ENCODE results near the gene GP9. TPM values are rescaled to one million over a fixed set of nuclear protein-coding genes. Genes with fewer than 3 reads are reported as not detected.

Gene GP9
- polyA plus RNA-seq, 2 of the 4 experiments (the other 2 are of a cell fraction) = not detected

DNA sequence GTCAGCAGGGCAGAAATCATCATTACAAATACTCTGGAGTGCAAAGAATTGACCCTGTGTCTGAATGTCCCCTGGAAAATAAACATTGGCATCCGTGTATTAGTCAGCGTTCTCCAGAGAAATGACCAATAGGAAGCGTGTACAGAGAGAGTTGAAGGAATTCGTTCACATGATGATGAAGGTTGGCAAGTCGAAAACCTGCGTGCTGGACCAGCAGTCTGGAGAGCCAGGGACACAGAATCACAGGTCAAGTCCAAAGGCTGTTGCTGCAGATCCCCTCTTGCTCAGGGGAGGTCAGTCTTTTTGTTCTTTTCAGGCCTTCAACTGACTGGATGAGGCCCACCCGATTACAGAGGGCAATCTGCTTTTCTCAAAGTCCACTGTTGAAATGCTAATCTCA lies 16.6 kb downstream of the GP9 start (continued):
- no peak for TF ChIP-seq HOXB5 (CRISPR knock-in tag; IDR thresholded peaks at IDR 0.05)

DNA sequence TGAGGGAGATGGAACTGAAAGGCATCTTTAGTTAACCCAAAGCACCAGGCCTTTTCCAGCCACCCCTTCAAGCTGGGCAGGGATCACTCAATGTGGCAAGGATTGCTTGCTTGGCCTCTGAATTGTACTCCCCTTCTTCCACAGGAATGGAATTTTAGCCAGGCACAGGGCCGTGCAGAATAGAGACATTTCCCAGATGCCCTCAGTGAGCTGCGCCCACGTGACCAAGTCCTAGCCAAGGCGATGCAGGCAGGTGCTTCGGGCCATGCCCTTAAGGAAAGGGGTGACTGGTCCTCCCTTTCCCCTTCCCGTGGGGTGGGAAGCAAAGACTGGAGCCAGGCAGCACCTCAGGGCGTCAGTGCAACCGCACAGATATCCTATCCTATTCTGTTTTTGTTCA lies 17.9 kb downstream of the GP9 start:
- ChIA-PET CTCF (interaction anchor here (0.6 to 1.0 kb wide), 2 partner anchors 25 to 90 kb away, joined by 3 to 4 read pairs; no protein-coding TSS in a partner anchor), POLR2A (no interaction called here)
- ATAC-seq = no peak
- H3K27ac ChIP-seq = no peak overlapping the region
- no peak overlapping the region for H3K4me2 ChIP-seq
- FAIRE-seq = no peak
- no peak for DNase-seq (ENCODE audit: low read depth in 1 of 2, low spot score in 1 of 2)
- 70% methylated on average over 6 of the region's 8 CpGs for WGBS (ENCODE audit: missing lambda C conversion rate)
- H3K4me1 ChIP-seq = no peaks in the 10 kb centered on the region
- H3K4me3 ChIP-seq = no peak overlapping the region
- no peaks in the 10 kb centered on the region for H3K9me3 ChIP-seq
- TF ChIP-seq JUN (IDR thresholded peaks at IDR 0.05) (no peak), HOXA7 (CRISPR knock-in tag; IDR thresholded peaks at IDR 0.05) (no peak), RFX5 (IDR thresholded peaks at IDR 0.05) (no peak), ZFP36 (IDR thresholded peaks at IDR 0.05; ENCODE audit: borderline replicate concordance, partially characterized antibody) (no peak)
- TF ChIP-seq, protein P1, sequence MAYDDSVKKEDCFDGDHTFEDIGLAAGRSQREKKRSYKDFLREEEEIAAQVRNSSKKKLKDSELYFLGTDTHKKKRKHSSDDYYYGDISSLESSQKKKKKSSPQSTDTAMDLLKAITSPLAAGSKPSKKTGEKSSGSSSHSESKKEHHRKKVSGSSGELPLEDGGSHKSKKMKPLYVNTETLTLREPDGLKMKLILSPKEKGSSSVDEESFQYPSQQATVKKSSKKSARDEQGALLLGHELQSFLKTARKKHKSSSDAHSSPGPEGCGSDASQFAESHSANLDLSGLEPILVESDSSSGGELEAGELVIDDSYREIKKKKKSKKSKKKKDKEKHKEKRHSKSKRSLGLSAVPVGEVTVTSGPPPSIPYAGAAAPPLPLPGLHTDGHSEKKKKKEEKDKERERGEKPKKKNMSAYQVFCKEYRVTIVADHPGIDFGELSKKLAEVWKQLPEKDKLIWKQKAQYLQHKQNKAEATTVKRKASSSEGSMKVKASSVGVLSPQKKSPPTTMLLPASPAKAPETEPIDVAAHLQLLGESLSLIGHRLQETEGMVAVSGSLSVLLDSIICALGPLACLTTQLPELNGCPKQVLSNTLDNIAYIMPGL (CRISPR knock-in tag; IDR thresholded peaks at IDR 0.05; ENCODE audit: borderline replicate concordance) = no peak

DNA sequence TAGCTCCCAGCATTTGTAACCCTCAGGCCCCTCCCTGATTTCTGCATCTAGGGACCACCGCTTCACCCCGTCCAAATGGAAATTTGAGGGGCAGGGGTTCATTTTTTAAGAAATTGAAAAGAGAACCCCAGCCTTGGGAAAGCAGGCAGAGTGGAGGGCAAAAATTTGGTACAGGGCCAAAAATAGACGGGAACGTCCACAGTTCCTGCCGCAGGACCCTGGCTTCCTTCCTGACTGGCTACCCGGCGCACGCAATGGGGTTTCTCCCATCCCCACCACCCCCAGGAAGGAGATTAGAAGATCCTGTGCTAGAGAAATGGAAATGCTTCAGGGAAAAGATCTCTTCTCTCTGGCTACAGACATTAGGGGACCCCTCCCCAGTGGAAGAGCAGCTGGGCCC lies 20.9 kb downstream of the GP9 start:
- WGBS (ENCODE audit: missing lambda C conversion rate) = 77% methylated on average over 8 of the region's 8 CpGs
- TF ChIP-seq HOXB5 (CRISPR knock-in tag; IDR thresholded peaks at IDR 0.05) (no peak), KDM5A (IDR thresholded peaks at IDR 0.05) (no peak), JUNB (IDR thresholded peaks at IDR 0.05) (no peak), FOSL2 (IDR thresholded peaks at IDR 0.05) (no peak), FOSL2 (CRISPR knock-in tag; IDR thresholded peaks at IDR 0.05) (no peak), HOXA7 (CRISPR knock-in tag; IDR thresholded peaks at IDR 0.05) (no peak), EHF (CRISPR knock-in tag; IDR thresholded peaks at IDR 0.05) (no peak), GATA3 (IDR thresholded peaks at IDR 0.05; ENCODE audit: borderline replicate concordance) (no peak), JUN (IDR thresholded peaks at IDR 0.05) (no peak), PHF8 (IDR thresholded peaks at IDR 0.05; ENCODE audit: borderline replicate concordance, low read depth) (no peak)
- TF ChIP-seq, protein P2, sequence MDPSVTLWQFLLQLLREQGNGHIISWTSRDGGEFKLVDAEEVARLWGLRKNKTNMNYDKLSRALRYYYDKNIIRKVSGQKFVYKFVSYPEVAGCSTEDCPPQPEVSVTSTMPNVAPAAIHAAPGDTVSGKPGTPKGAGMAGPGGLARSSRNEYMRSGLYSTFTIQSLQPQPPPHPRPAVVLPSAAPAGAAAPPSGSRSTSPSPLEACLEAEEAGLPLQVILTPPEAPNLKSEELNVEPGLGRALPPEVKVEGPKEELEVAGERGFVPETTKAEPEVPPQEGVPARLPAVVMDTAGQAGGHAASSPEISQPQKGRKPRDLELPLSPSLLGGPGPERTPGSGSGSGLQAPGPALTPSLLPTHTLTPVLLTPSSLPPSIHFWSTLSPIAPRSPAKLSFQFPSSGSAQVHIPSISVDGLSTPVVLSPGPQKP (IDR thresholded peaks at IDR 0.05; ENCODE audit: low read depth, low read length) = no peak
- Histone ChIP-seq H3K27ac (no peak overlapping the region), H3K9me3 (no peaks in the 10 kb centered on the region), H3K4me1 (no peaks in the 10 kb centered on the region), H3K4me2 (no peak overlapping the region), H3K4me3 (no peak overlapping the region)
- FAIRE-seq = no peak
- no peak for DNase-seq (ENCODE audit: low read depth in 1 of 2, low spot score in 1 of 2)
- POLR2A ChIA-PET = no interaction called here
- ATAC-seq = no peak
- CTCF ChIA-PET = no interaction called here

DNA sequence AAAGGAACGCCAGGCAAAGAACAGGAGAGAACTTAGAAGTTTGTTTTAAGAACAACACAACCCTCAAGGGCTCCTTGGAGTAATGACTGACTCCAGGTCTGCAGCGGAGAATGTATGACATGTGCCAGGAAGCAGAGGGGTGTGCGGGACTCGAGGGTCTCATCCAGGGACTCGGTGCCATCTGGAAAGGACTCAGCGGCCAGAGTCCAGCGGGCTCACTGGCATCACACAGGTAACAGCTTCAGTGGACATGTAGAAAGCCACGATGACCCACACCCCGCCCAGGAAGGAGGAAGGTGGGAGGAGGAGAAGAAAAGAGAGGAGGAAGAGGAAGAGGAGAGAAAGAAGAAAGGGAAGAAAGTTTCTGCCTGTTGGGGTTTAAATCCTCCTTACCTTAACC lies 21.4 kb downstream of the GP9 start:
- DNase-seq (ENCODE audit: low read depth in 1 of 2, low spot score in 1 of 2) (no peak), FAIRE-seq (no peak), ATAC-seq (no peak)
- H3K27ac ChIP-seq = no peak overlapping the region
- ChIA-PET POLR2A (no interaction called here), CTCF (no interaction called here)
- H3K4me1 ChIP-seq = no peaks in the 10 kb centered on the region
- no peaks in the 10 kb centered on the region for H3K9me3 ChIP-seq
- WGBS (ENCODE audit: missing lambda C conversion rate) = 80% methylated on average over 9 of the region's 9 CpGs
- H3K4me3 ChIP-seq = no peak overlapping the region
- no peak overlapping the region for H3K4me2 ChIP-seq
- TF ChIP-seq ZC3H11A (IDR thresholded peaks at IDR 0.05) = no peak
- TF ChIP-seq RAD21 (conservative IDR thresholded peaks at IDR 0.05 in 1 of 2, IDR thresholded peaks at IDR 0.05 in 1 of 2) = no peak
- TF ChIP-seq NPAS2 (CRISPR knock-in tag; IDR thresholded peaks at IDR 0.05; ENCODE audit: borderline replicate concordance) = no peak
- no peak for TF ChIP-seq ZNF302 (CRISPR knock-in tag; IDR thresholded peaks at IDR 0.05)
- no peak for TF ChIP-seq EP300 (IDR thresholded peaks at IDR 0.05)
- no peak for TF ChIP-seq FOSB (CRISPR knock-in tag; IDR thresholded peaks at IDR 0.05)
- no peak for TF ChIP-seq HOXB13 (CRISPR knock-in tag; IDR thresholded peaks at IDR 0.05; ENCODE audit: low read depth)
- no peak for TF ChIP-seq MAFK (IDR thresholded peaks at IDR 0.05; ENCODE audit: partially characterized antibody)
- TF ChIP-seq, protein P2 (IDR thresholded peaks at IDR 0.05; ENCODE audit: low read depth, low read length) = no peak
- no peak for TF ChIP-seq CHD2 (IDR thresholded peaks at IDR 0.05; ENCODE audit: low read length, partially characterized antibody)
- TF ChIP-seq POLR2A (IDR thresholded peaks at IDR 0.05; ENCODE audit: low read length) = no peak
- no peak for TF ChIP-seq FOXS1 (CRISPR knock-in tag; IDR thresholded peaks at IDR 0.05)
- TF ChIP-seq, protein P3, sequence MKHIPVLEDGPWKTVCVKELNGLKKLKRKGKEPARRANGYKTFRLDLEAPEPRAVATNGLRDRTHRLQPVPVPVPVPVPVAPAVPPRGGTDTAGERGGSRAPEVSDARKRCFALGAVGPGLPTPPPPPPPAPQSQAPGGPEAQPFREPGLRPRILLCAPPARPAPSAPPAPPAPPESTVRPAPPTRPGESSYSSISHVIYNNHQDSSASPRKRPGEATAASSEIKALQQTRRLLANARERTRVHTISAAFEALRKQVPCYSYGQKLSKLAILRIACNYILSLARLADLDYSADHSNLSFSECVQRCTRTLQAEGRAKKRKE (CRISPR knock-in tag; IDR thresholded peaks at IDR 0.05; ENCODE audit: low read depth) = no peak
- TF ChIP-seq, protein P4, sequence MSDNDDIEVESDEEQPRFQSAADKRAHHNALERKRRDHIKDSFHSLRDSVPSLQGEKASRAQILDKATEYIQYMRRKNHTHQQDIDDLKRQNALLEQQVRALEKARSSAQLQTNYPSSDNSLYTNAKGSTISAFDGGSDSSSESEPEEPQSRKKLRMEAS (IDR thresholded peaks at IDR 0.05) = no peak
- no peak for TF ChIP-seq SMC3 (IDR thresholded peaks at IDR 0.05)
- TF ChIP-seq TP53 (CRISPR knock-in tag; IDR thresholded peaks at IDR 0.05) = no peak
- no peak for TF ChIP-seq JUNB (IDR thresholded peaks at IDR 0.05)
- no peak for TF ChIP-seq FOSL2 (IDR thresholded peaks at IDR 0.05)
- TF ChIP-seq FOSL2 (CRISPR knock-in tag; IDR thresholded peaks at IDR 0.05) = no peak
